ENCODE results near the gene EPHA4.

- TF ChIP-seq CTCF (IDR thresholded peaks at IDR 0.05; ENCODE audit: low read length): no peak
- no peak for TF ChIP-seq EZH2phosphoT487 (IDR thresholded peaks at IDR 0.05; ENCODE audit: low read length)
- TF ChIP-seq EZH2 (optimal IDR thresholded peaks at IDR 0.05; ENCODE audit: low read depth, low read length): no peak
Measured at GRCh38 chr2:221399183-221399582, 172.9 kb downstream of the EPHA4 start.
